PFSK-1 (cell line): ENCODE results near the gene FNIP2.

Source experiments
- POLR2AphosphoS5 ChIP-seq: IDR thresholded peaks from 2 replicates; pipeline ENCODE4 v1.6.1; 2012; ENCODE audit warnings: low read depth, mild to moderate bottlenecking, control low read depth, low read length, moderate library complexity
- REST ChIP-seq, 2 experiments: IDR thresholded peaks; 2 replicates each; pipeline versions ENCODE4 v1.6.1 to v1.8.0; 2011 to 2012; ENCODE audit warnings: low read depth in 2 of 2, low read length in 2 of 2, control low read depth in 1 of 2, inconsistent platforms in 1 of 2, mild to moderate bottlenecking in 1 of 2, moderate library complexity in 1 of 2; ENCODE audit not compliant: insufficient read depth in 1 of 2
- SIN3A ChIP-seq: IDR thresholded peaks from 2 replicates; pipeline ENCODE4 v1.6.1; 2012; ENCODE audit warnings: mild to moderate bottlenecking, low read length, moderate library complexity, borderline replicate concordance; ENCODE audit not compliant: insufficient read depth
- TAF1 ChIP-seq: IDR thresholded peaks from 2 replicates; pipeline ENCODE4 v1.6.1; 2012; ENCODE audit warnings: low read length, control low read depth, borderline replicate concordance; ENCODE audit not compliant: insufficient read depth

DNA sequence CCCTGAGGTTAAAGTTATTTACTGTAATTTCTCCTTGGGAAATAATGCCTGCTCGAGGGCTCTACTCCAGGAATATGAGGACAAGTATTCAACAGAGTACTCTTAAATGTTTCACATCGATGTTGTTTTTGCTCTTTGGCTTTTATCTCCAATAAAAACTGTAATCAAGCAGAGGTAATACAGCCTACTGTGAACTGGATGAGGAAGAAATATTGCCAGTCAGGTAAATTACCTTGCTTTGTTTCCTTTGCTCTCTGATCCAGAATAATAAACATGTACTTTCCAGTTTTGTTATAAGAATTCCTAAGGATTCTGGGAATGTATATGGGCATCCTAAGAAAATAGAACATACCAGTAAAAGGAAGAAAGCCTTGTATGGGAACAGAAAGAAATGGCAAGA is 60.4 kb downstream of the FNIP2 start:
- TF ChIP-seq REST (IDR thresholded peaks at IDR 0.05; ENCODE audit: insufficient read depth in 1 of 2, low read depth in 2 of 2, low read length in 2 of 2) (no peak), SIN3A (no peak), POLR2AphosphoS5 (no peak), TAF1 (no peak)
